Measurements from ENCODE around the gene DENND2C. TPM values are rescaled to one million over a fixed set of nuclear protein-coding genes. Genes with fewer than 3 reads are reported as not detected.

Gene DENND2C
- total and polyA plus RNA-seq, 2 of the 13 experiments (the other 11 are each of a cell fraction or from before 2014, with no cell fraction given) = 0.08 to 0.33 TPM

- TF ChIP-seq ZHX2 (IDR thresholded peaks at IDR 0.05; ENCODE audit: low read depth) (no peak), ZHX2 (CRISPR knock-in tag; IDR thresholded peaks at IDR 0.05; ENCODE audit: borderline replicate concordance) (no peak), ZBTB3 (CRISPR knock-in tag; IDR thresholded peaks at IDR 0.05; ENCODE audit: borderline replicate concordance, low read depth) (no peak), ZNF136 (CRISPR knock-in tag; IDR thresholded peaks at IDR 0.05; ENCODE audit: low read depth) (no peak), ZNF143 (CRISPR knock-in tag; IDR thresholded peaks at IDR 0.05) (no peak), ZNF720 (CRISPR knock-in tag; IDR thresholded peaks at IDR 0.05) (no peak), ZNF747 (CRISPR knock-in tag; IDR thresholded peaks at IDR 0.05; ENCODE audit: borderline replicate concordance) (no peak), HIVEP1 (CRISPR knock-in tag; IDR thresholded peaks at IDR 0.05) (peak; percentile 54; the same call in 1 of the 2 replicates), TP53 (CRISPR knock-in tag; conservative IDR thresholded peaks at IDR 0.05) (no peak), ZSCAN29 (CRISPR knock-in tag; conservative IDR thresholded peaks at IDR 0.05) (no peak), NKX3-1 (CRISPR knock-in tag; IDR thresholded peaks at IDR 0.05) (no peak), KDM5B (CRISPR knock-in tag; IDR thresholded peaks at IDR 0.05; ENCODE audit: borderline replicate concordance) (peak; percentile 61; the same call in 1 of the 2 replicates), KLF12 (CRISPR knock-in tag; IDR thresholded peaks at IDR 0.05; ENCODE audit: borderline replicate concordance) (peak; percentile 86; the same call in 1 of the 2 replicates), ZNF263 (CRISPR knock-in tag; IDR thresholded peaks at IDR 0.05) (no peak), KMT2B (CRISPR knock-in tag; IDR thresholded peaks at IDR 0.05) (peak; percentile 91), ATF2 (CRISPR knock-in tag; IDR thresholded peaks at IDR 0.05) (0 out of 2 replicates have a peak, but pooled peaks have one; percentile 37), KDM4B (CRISPR knock-in tag; IDR thresholded peaks at IDR 0.05) (0 out of 2 replicates have a peak, but pooled peaks have one; percentile 52), SRSF4 (IDR thresholded peaks at IDR 0.05; ENCODE audit: low read depth, low read length, poor library complexity, severe bottlenecking) (no peak), ZNF230 (CRISPR knock-in tag; IDR thresholded peaks at IDR 0.05) (no peak)
- TF ChIP-seq, protein P1, sequence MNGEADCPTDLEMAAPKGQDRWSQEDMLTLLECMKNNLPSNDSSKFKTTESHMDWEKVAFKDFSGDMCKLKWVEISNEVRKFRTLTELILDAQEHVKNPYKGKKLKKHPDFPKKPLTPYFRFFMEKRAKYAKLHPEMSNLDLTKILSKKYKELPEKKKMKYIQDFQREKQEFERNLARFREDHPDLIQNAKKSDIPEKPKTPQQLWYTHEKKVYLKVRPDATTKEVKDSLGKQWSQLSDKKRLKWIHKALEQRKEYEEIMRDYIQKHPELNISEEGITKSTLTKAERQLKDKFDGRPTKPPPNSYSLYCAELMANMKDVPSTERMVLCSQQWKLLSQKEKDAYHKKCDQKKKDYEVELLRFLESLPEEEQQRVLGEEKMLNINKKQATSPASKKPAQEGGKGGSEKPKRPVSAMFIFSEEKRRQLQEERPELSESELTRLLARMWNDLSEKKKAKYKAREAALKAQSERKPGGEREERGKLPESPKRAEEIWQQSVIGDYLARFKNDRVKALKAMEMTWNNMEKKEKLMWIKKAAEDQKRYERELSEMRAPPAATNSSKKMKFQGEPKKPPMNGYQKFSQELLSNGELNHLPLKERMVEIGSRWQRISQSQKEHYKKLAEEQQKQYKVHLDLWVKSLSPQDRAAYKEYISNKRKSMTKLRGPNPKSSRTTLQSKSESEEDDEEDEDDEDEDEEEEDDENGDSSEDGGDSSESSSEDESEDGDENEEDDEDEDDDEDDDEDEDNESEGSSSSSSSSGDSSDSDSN (CRISPR knock-in tag; IDR thresholded peaks at IDR 0.05) = peak; percentile 37; the same call in 1 of the 2 replicates
Measured at GRCh38 chr1:114716304-114717170, 46.7 kb upstream of the DENND2C start, which contains the start of gene NRAS (continued).
